ENCODE measurements around the gene EPS15.
"Not testable (repeated sequence)": the region's sequence is repeated elsewhere in the genome, so short reads cannot be mapped to it uniquely, and the experiment has no call there.

The EPS15 gene

DNA sequence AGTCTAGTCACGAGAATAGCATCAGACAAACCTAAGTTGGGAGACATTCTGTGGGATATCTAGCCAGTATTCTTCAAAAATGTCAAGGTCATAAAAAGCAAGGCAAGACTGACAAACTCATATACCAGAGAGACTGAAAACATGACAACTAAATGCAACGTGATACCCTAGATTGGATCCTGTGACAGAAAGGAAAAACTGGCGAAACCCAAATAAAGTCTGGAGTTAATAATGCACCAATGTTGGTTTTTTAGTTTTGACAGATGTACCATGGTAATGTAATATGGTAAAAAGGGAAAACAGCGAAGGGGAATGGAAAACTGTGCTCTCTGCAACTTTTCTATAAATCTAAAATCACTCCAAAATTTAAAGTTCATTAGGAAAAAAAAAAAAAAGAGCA is 64.5 kb downstream of the EPS15 start:
- no peaks in the 10 kb centered on the region for H3K4me1 ChIP-seq
- intact Hi-C loops (cut with DNase I; ENCODE audit: low total_unique reads), result no loop called here
- H3K4me3 ChIP-seq, result no peak overlapping the region
- no peaks in the 10 kb centered on the region for H3K27me3 ChIP-seq
- peaks cover 21 to 31% (median 22%) of the 10 kb centered on the region in 3 donors for H3K36me3 ChIP-seq
- TF ChIP-seq CTCF (IDR thresholded peaks at IDR 0.05), result no peak
- H3K9me3 ChIP-seq, result no peaks in the 10 kb centered on the region
- H3K27ac ChIP-seq, result no peak overlapping the region
- no peak for DNase-seq

- peaks cover 10 to 15% (median 10%) of the 10 kb centered on the region in 3 donors for H3K36me3 ChIP-seq
- no peaks in the 10 kb centered on the region for H3K27me3 ChIP-seq
- no peaks in the 10 kb centered on the region for H3K9me3 ChIP-seq
- DNase-seq, result no peak
- TF ChIP-seq CTCF (IDR thresholded peaks at IDR 0.05), result no peak
- intact Hi-C loops (cut with DNase I; ENCODE audit: low total_unique reads), result no loop called here
- no peak overlapping the region for H3K27ac ChIP-seq
- no peaks in the 10 kb centered on the region for H3K4me1 ChIP-seq
- no peak overlapping the region for H3K4me3 ChIP-seq
Measured at GRCh38 chr1:51453010-51453409, 66.1 kb downstream of the EPS15 start.

- intact Hi-C loops (cut with DNase I; ENCODE audit: low total_unique reads); H3K27ac ChIP-seq: not testable (repeated sequence)
Measured at GRCh38 chr1:51448844-51449454, 70.1 kb downstream of the EPS15 start.

DNA sequence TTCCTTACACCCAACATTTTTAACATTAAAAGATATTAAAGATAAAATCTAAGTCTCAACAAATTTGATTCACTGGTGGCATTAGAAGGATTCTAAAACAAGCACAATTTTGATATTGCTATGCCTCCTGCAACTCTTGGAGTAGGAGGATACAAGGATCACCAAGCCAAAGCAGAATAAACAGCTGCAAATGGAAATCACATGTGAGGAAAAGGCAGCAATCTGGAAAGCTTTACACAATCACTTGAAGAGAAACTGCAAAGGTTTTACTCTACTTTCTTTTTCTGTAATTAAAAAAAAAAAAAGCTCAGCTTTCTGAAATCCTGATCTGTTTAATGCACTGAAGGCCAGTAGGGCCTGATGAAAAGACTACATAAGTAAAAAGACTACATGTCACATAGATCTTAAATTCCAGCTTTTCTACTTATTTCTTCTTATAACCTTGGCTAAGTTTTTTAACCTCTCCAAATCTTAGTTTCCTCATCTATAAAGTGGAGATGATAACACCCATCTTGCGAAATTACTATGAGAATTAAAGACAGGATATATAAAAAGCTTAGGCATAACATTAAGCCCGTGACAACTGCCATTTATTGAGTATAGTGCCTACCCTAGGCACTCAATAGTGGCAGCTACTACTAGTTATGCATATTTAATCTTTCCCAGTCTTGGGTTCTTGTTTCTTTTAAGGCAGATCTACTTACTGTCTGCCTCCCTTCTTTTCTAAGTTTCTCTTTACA is 73.5 kb downstream of the EPS15 start:
- Histone ChIP-seq H3K27me3 (no peaks in the 10 kb centered on the region), H3K9me3 (no peaks in the 10 kb centered on the region), H3K36me3 (peaks cover 0 to 36% (median 36%) of the 10 kb centered on the region in 3 donors), H3K4me1 (peaks cover 0 to 19% (median 0%) of the 10 kb centered on the region in 4 donors), H3K4me3 (no peak overlapping the region), H3K27ac (no peak overlapping the region)
- intact Hi-C loops (cut with DNase I; ENCODE audit: low total_unique reads), result no loop called here
- no peak for TF ChIP-seq CTCF (IDR thresholded peaks at IDR 0.05)
- DNase-seq, result no peak

More at GRCh38 chr1:51448844-51449454, 70.1 kb downstream of the EPS15 start:
- H3K9me3 ChIP-seq, DNase-seq, H3K4me1 ChIP-seq, H3K27me3 ChIP-seq, H3K4me3 ChIP-seq: not testable (repeated sequence)
- H3K36me3 ChIP-seq, result peaks cover 6 to 31% (median 30%) of the 10 kb centered on the region in 3 donors

DNA sequence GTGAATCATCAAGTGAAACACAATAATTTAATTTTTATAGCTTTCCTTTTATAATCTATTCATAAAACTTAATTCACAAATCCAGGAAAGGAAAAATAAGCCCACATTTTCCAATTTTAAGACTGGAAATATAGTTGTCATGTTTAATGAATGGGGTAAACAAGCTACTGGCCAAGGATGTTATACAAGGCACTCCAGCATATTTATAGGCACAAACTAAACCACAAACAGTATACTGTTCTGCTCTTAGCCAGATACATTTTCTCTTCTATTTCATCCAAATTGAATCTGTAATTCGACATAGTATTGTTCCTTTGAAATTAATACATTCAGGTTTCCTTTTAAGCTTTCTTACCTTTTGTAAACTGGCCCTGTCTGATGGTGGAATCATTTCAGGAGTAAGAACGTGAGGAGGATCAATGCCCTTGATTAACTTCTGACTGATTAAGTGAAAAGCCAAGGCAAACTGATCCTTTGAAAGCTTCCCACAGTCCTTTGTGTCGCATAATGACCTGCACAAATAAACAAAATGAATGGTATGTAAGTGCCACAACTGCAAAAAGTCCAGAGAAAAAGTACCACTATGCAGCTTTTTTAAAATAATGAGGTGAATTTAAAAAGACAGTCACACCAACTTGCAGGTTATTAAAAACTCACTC is 74.4 kb downstream of the EPS15 start:
- intact Hi-C loops (cut with DNase I; ENCODE audit: low total_unique reads), result no loop called here
- DNase-seq, result no peak
- TF ChIP-seq CTCF (IDR thresholded peaks at IDR 0.05), result no peak
- Histone ChIP-seq H3K36me3 (peaks cover 2 to 40% (median 35%) of the 10 kb centered on the region in 3 donors), H3K27ac (no peak overlapping the region), H3K4me1 (peaks cover 0 to 19% (median 0%) of the 10 kb centered on the region in 4 donors), H3K9me3 (no peaks in the 10 kb centered on the region), H3K27me3 (no peaks in the 10 kb centered on the region), H3K4me3 (no peak overlapping the region)

GRCh38 chr1:51444096-51444495 is 75.0 kb downstream of the EPS15 start:
- H3K4me1 ChIP-seq, result peaks cover 0 to 19% (median 0%) of the 10 kb centered on the region in 4 donors
- no peaks in the 10 kb centered on the region for H3K27me3 ChIP-seq
- TF ChIP-seq CTCF (IDR thresholded peaks at IDR 0.05), result no peak
- intact Hi-C loops (cut with DNase I; ENCODE audit: low total_unique reads), result no loop called here
- H3K4me3 ChIP-seq, result no peak overlapping the region
- peaks cover 6 to 39% (median 37%) of the 10 kb centered on the region in 3 donors for H3K36me3 ChIP-seq
- no peak overlapping the region for H3K27ac ChIP-seq
- no peaks in the 10 kb centered on the region for H3K9me3 ChIP-seq
- DNase-seq, result no peak
